ENCODE results near the gene OGFOD2.

DNA sequence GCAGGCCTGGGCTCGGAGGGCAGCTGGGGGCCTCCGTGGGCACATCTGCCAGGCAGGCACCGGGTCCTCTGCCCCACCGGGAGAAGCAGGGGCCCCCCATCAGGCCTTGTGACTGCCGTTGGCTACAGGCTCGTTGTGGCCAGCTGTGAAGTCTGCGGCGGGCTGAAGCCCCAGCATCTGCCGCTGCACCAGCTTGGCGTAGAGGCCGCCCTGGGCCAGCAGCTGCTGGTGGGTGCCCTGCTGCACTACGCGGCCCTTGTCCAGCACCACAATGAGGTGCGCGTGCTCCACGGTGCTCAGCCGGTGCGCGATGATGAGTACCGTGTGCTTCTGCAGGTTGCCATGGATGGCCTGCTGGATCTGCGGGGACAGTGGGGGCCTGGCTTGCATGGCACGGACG is 45.2 kb upstream of the OGFOD2 start:
- TF ChIP-seq, protein P1, sequence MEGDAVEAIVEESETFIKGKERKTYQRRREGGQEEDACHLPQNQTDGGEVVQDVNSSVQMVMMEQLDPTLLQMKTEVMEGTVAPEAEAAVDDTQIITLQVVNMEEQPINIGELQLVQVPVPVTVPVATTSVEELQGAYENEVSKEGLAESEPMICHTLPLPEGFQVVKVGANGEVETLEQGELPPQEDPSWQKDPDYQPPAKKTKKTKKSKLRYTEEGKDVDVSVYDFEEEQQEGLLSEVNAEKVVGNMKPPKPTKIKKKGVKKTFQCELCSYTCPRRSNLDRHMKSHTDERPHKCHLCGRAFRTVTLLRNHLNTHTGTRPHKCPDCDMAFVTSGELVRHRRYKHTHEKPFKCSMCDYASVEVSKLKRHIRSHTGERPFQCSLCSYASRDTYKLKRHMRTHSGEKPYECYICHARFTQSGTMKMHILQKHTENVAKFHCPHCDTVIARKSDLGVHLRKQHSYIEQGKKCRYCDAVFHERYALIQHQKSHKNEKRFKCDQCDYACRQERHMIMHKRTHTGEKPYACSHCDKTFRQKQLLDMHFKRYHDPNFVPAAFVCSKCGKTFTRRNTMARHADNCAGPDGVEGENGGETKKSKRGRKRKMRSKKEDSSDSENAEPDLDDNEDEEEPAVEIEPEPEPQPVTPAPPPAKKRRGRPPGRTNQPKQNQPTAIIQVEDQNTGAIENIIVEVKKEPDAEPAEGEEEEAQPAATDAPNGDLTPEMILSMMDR (IDR thresholded peaks at IDR 0.05) = no peak
- TF ChIP-seq POLR2A (IDR thresholded peaks at IDR 0.05) = no peak
